K562 (cell line): ENCODE data around the gene CABLES1. TPM values are rescaled to one million over a fixed set of nuclear protein-coding genes. Genes with fewer than 3 reads are reported as not detected.
A peak's percentile ranks its signal among the peaks of the same experiment; 100 is the strongest.

ENCODE experiments used
- ATAC-seq: fragments of 200-7000 bp; cut with Tn5 transposase; 3 replicates; pipeline ENCODE4 v1.9.1; 2020; ENCODE audit warnings: moderate library complexity
- BruUV-seq: library from RNA; stranded (reverse); fragments of 400-500 nt; replicated peaks from 2 replicates; lab custom pipeline; 2021; lab: Mats Ljungman, UMichigan
- CTCF ChIA-PET: fragments of 300-600 bp; formaldehyde crosslinking; extraction: SDS; loops from one replicate; lab custom pipeline; 2021; ENCODE audit warnings: low intra/inter-chr PET ratio; lab: Yijun Ruan, JAX
- POLR2A ChIA-PET: fragments of 300-600, 350-650 bp; sonication (Branson Sonifier 250); formaldehyde crosslinking; extraction: SDS; loops from one replicate; lab custom pipeline; 2021; ENCODE audit warnings: antibody characterized with exemption, inconsistent platforms; lab: Yijun Ruan, JAX
- DNase-seq, 4 experiments: peaks; one replicate each; pipeline versions ENCODE4 v3.0.0 to v3.0.0-alpha.2; 2011 to 2018; ENCODE audit warnings: low spot score in 3 of 4, mixed read lengths in 3 of 4; ENCODE audit errors: extremely low read depth in 1 of 4
- FAIRE-seq: peaks from 2 replicates; lab custom pipeline; 2011; peaks lifted over from hg19 to GRCh38; lab: Jason Lieb, UNC
- H2AFZ ChIP-seq: 2 replicates; pipeline ENCODE4 v1.6.0; 2011; ENCODE audit warnings: low read depth, low read length, control low read depth, inconsistent platforms
- H3K27ac ChIP-seq: fragments of 200-600 bp; 3 replicates; pipeline ENCODE4 v1.8.0; 2011; ENCODE audit warnings: low read depth, mild to moderate bottlenecking, control low read depth, inconsistent platforms, low read length, moderate library complexity, mixed read lengths; ENCODE audit errors: extremely low read depth
- H3K27me3 ChIP-seq, 2 experiments: fragments of 300-600 bp in 1 of 2; 2 replicates in 1 of 2; 3 replicates in 1 of 2; pipeline versions ENCODE4 v1.6.0 to v1.8.0; 2011; ENCODE audit warnings: inconsistent platforms in 2 of 2, low read length in 2 of 2, mild to moderate bottlenecking in 1 of 2, mixed read lengths in 1 of 2, moderate library complexity in 1 of 2; ENCODE audit not compliant: control insufficient read depth in 2 of 2, insufficient read depth in 2 of 2
- H3K36me3 ChIP-seq: fragments of 300-600 bp; 3 replicates; pipeline ENCODE4 v1.8.0; 2011; ENCODE audit warnings: mild to moderate bottlenecking, low read length, inconsistent platforms; ENCODE audit not compliant: control insufficient read depth, insufficient read depth
- H3K4me1 ChIP-seq, 2 experiments: fragments of 200-600 bp in 1 of 2; replicated peaks in 1 of 2; 2 replicates in 1 of 2; 3 replicates in 1 of 2; pipeline versions ENCODE4 v1.5.1 to v1.8.0; 2011; ENCODE audit warnings: inconsistent platforms in 2 of 2, low read length in 2 of 2, mild to moderate bottlenecking in 1 of 2, mixed read lengths in 1 of 2, moderate library complexity in 1 of 2; ENCODE audit not compliant: control insufficient read depth in 2 of 2, insufficient read depth in 2 of 2
- H3K4me2 ChIP-seq: 2 replicates; pipeline ENCODE4 v1.6.1; 2011; ENCODE audit warnings: low read length, control low read depth, inconsistent platforms, mixed read lengths; ENCODE audit not compliant: insufficient read depth
- H3K4me3 ChIP-seq: fragments of 200-600 bp; sonication (generic), shearing (Covaris generic); 2 replicates; pipeline ENCODE4 v1.5.1; 2016; ENCODE audit warnings: control low read depth, inconsistent platforms
- H3K79me2 ChIP-seq: fragments of 200-600 bp; 3 replicates; pipeline ENCODE4 v1.8.0; 2011; ENCODE audit warnings: low read length, inconsistent platforms; ENCODE audit not compliant: control insufficient read depth, insufficient read depth
- H3K9ac ChIP-seq, 2 experiments: 2 replicates each; pipeline versions ENCODE4 v1.6.0 to v1.6.1; 2011; ENCODE audit warnings: low read depth in 2 of 2, low read length in 2 of 2, control low read depth in 1 of 2, inconsistent platforms in 1 of 2, mild to moderate bottlenecking in 1 of 2, mixed read lengths in 1 of 2; ENCODE audit not compliant: insufficient read depth in 1 of 2
- H3K9me1 ChIP-seq: one replicate; pipeline ENCODE4 v1.6.0; 2011; ENCODE audit warnings: inconsistent platforms, mild to moderate bottlenecking, low read length, moderate library complexity; ENCODE audit not compliant: control insufficient read depth, insufficient read depth
- H3K9me3 ChIP-seq: replicated peaks from 2 replicates; pipeline ENCODE4 v1.5.1; 2011; ENCODE audit warnings: low read depth, low read length, inconsistent platforms; ENCODE audit not compliant: control insufficient read depth, insufficient read depth
- H4K20me1 ChIP-seq: replicated peaks from 2 replicates; pipeline ENCODE4 v1.6.1; 2011; ENCODE audit warnings: low read length, inconsistent platforms, mixed read lengths; ENCODE audit not compliant: control insufficient read depth, insufficient read depth
- CREB1 ChIP-seq, 2 experiments: sonication (generic) in 1 of 2; formaldehyde crosslinking in 1 of 2; IDR thresholded peaks; 2 replicates each; pipeline versions ENCODE4 v1.6.1 to v1.8.0; 2012 to 2022; ENCODE audit warnings: inconsistent platforms in 1 of 2, mild to moderate bottlenecking in 1 of 2, missing genetic modification reagents in 1 of 2, moderate library complexity in 1 of 2
- DMBX1 ChIP-seq: fragments of 250-450 bp; sonication (Bioruptor Pico); IDR thresholded peaks from 2 replicates; pipeline ENCODE4 v1.8.0; 2022; ENCODE audit warnings: inconsistent platforms, mild to moderate bottlenecking, moderate library complexity, borderline replicate concordance
- ELK1 ChIP-seq: sonication (generic); formaldehyde crosslinking; IDR thresholded peaks from 2 replicates; pipeline ENCODE4 v1.8.1; 2022; ENCODE audit warnings: missing genetic modification reagents
- EP300 ChIP-seq: IDR thresholded peaks from 2 replicates; pipeline ENCODE4 v1.6.1; 2012; ENCODE audit warnings: low read length, improper control_type of control experiment
- RBFOX2 ChIP-seq: fragments of 200-400 bp; formaldehyde crosslinking; IDR thresholded peaks from 2 replicates; pipeline ENCODE4 v1.6.1; 2017; ENCODE audit warnings: low read depth, mild to moderate bottlenecking, low read length, moderate library complexity
- SREBF1 ChIP-seq: fragments of 150-350 bp; IDR thresholded peaks from 2 replicates; pipeline ENCODE4 v1.6.1; 2014; ENCODE audit warnings: antibody characterized with exemption, low read depth, low read length, borderline replicate concordance
- TBL1XR1 ChIP-seq, 2 experiments: IDR thresholded peaks; 2 replicates each; pipeline ENCODE4 v1.6.1; 2012; ENCODE audit warnings: improper control_type of control experiment in 2 of 2, low read length in 2 of 2, mild to moderate bottlenecking in 1 of 2
- TCF15 ChIP-seq: fragments of 250-450 bp; sonication (Bioruptor Pico); IDR thresholded peaks from 2 replicates; pipeline ENCODE4 v1.8.0; 2022; ENCODE audit warnings: moderate library complexity, mild to moderate bottlenecking, inconsistent platforms
- THRA ChIP-seq: fragments of 450-650 bp; IDR thresholded peaks from 2 replicates; pipeline ENCODE4 v1.6.1; 2017; ENCODE audit warnings: mild to moderate bottlenecking, moderate library complexity
- TOE1 ChIP-seq, 2 experiments: fragments of 450-650 bp in 1 of 2; sonication (generic) in 1 of 2; formaldehyde crosslinking in 1 of 2; IDR thresholded peaks; 2 replicates each; pipeline versions ENCODE4 v1.7.1 to v1.8.0; 2016 to 2022; ENCODE audit warnings: borderline replicate concordance in 2 of 2, mild to moderate bottlenecking in 2 of 2, antibody characterized with exemption in 1 of 2, inconsistent platforms in 1 of 2, low read depth in 1 of 2, missing genetic modification reagents in 1 of 2, moderate library complexity in 1 of 2
- YBX1 ChIP-seq: fragments of 450-650 bp; IDR thresholded peaks from 2 replicates; pipeline ENCODE4 v1.7.1; 2016; ENCODE audit warnings: mild to moderate bottlenecking
- ZBTB12 ChIP-seq: fragments of 250-450 bp; sonication (Bioruptor Pico); IDR thresholded peaks from 2 replicates; pipeline ENCODE4 v1.4.0; 2020
- ZBTB7A ChIP-seq: IDR thresholded peaks from 2 replicates; pipeline ENCODE4 v1.6.1; 2011; ENCODE audit warnings: low read depth, mild to moderate bottlenecking, low read length, moderate library complexity, borderline replicate concordance; ENCODE audit not compliant: control insufficient read depth
- ZFP1 ChIP-seq: fragments of 450-650 bp; formaldehyde crosslinking; IDR thresholded peaks from 2 replicates; pipeline ENCODE4 v1.4.0; 2020; ENCODE audit warnings: mild to moderate bottlenecking, mixed read lengths
- ZNF239 ChIP-seq: fragments of 250-450 bp; sonication (Bioruptor Pico); IDR thresholded peaks from 2 replicates; pipeline ENCODE4 v1.4.0; 2020; ENCODE audit warnings: mild to moderate bottlenecking
- ZNF347 ChIP-seq: fragments of 450-650 bp; formaldehyde crosslinking; IDR thresholded peaks from 2 replicates; pipeline ENCODE4 v1.4.0; 2020; ENCODE audit warnings: low read depth, mild to moderate bottlenecking, moderate library complexity
- ZNF431 ChIP-seq: sonication (generic); formaldehyde crosslinking; IDR thresholded peaks from 2 replicates; pipeline ENCODE4 v1.8.0; 2022; ENCODE audit warnings: mild to moderate bottlenecking, missing genetic modification reagents
- ZNF695 ChIP-seq: fragments of 450-650 bp; formaldehyde crosslinking; IDR thresholded peaks from 2 replicates; pipeline ENCODE4 v1.4.0; 2020; ENCODE audit warnings: mild to moderate bottlenecking, moderate library complexity
- WGBS: fragments of 100-300 bp; shearing (Covaris generic); methylation state at CpG from one replicate; pipeline ENCODE4 v1.1.6; 2016; ENCODE audit warnings: low coverage, mixed read lengths; ENCODE audit not compliant: insufficient coverage; ENCODE audit errors: missing lambda C conversion rate; 5-methylcytosine and 5-hydroxymethylcytosine counted together
- in situ Hi-C: fragments of 300-500 bp; cut with MboI; formaldehyde crosslinking; loops from 4 replicates; pipeline ENCODE4 v1.15.0; 2018; ENCODE audit warnings: inconsistent platforms, mixed read lengths
- intact Hi-C: fragments of 100-400 bp; cut with micrococcal nuclease; formaldehyde crosslinking; loops from 2 replicates; pipeline ENCODE4 v1.14.2; 2022
- polyA plus RNA-seq, 8 experiments: library from polyadenylated mRNA; depleted of rRNA in 4 of 8; stranded (reverse) in 5 of 8; unstranded in 3 of 8; fragments of >200 nt; fragmentation: Nextera tagmentation in 2 of 8; fragmentation: Illumina TruSeq in 1 of 8; extraction: Ambion mirVana in 2 of 8; extraction: Trizol in 1 of 8; gene quantifications; 2 replicates each; pipeline versions ENCODE4 v1.2.1 to v1.2.3, GENCODE V29; 2011 to 2014; ENCODE audit warnings: inconsistent platforms in 1 of 8, missing spikeins in 1 of 8
- total RNA-seq, 7 experiments: library from RNA; depleted of rRNA in 6 of 7; stranded (reverse); fragments of >200 nt in 6 of 7; fragmentation: Illumina TruSeq in 2 of 7; extraction: Trizol in 2 of 7; gene quantifications; 2 replicates each; pipeline versions ENCODE4 v1.2.1 to v1.2.3, GENCODE V29; 2011 to 2021; ENCODE audit warnings: low replicate concordance in 1 of 7

Gene CABLES1
- total and polyA plus RNA-seq, 9 of the 15 experiments (the other 6 are each of a cell fraction or from before 2014, with no cell fraction given), result 0.04 to 0.10 (median 0.06) TPM; not detected in 3

- Histone ChIP-seq H3K36me3 (no peaks in the 10 kb centered on the region), H3K9ac (no peak overlapping the region; a peak in 1 of 4 replicates), H3K27me3 (no peaks in the 10 kb centered on the region; a peak in 1 of 5 replicates), H2AFZ (peak overlapping the region; percentile 14; the same call in 1 of the 2 replicates), H3K4me3 (no peak overlapping the region), H3K4me1 (peaks cover 3 to 8% of the 10 kb centered on the region in 2 experiments), H4K20me1 (no peaks in the 10 kb centered on the region), H3K9me1 (no peaks in the 10 kb centered on the region), H3K4me2 (no peak overlapping the region), H3K27ac (no peak overlapping the region), H3K79me2 (no peaks in the 10 kb centered on the region), H3K9me3 (peaks cover 6% of the 10 kb centered on the region)
- ChIA-PET POLR2A (interaction anchor here (1.0 kb wide), 1 partner anchor 38 kb away, joined by 3 read pairs; no protein-coding TSS in a partner anchor), CTCF (no interaction called here)
- BruUV-seq, result no TSS peak
- ATAC-seq, result peak; percentile 60
- in situ Hi-C loops, result no loop called here
- peak in 1 of 4 experiments; percentile 24 for DNase-seq
- FAIRE-seq, result no peak
- WGBS, result 21% methylated on average over 7 of the region's 7 CpGs
- intact Hi-C loops, result no loop called here
- TF ChIP-seq YBX1 (no peak), ELK1 (CRISPR knock-in tag) (no peak), RBFOX2 (no peak), ZBTB7A (no peak), EP300 (peak; percentile 20; the same call in 1 of the 2 replicates), CREB1 (IDR thresholded peaks at IDR 0.05) (no peak), CREB1 (CRISPR knock-in tag; IDR thresholded peaks at IDR 0.05) (no peak), ZNF695 (CRISPR knock-in tag) (no peak), DMBX1 (CRISPR knock-in tag) (no peak), TCF15 (CRISPR knock-in tag) (no peak), THRA (no peak), TOE1 (IDR thresholded peaks at IDR 0.05; ENCODE audit: borderline replicate concordance) (no peak), TOE1 (CRISPR knock-in tag; IDR thresholded peaks at IDR 0.05; ENCODE audit: borderline replicate concordance, low read depth) (no peak), ZNF431 (CRISPR knock-in tag) (no peak), TBL1XR1 (IDR thresholded peaks at IDR 0.05; ENCODE audit: low read length in 2 of 2) (no peak), SREBF1 (no peak), ZFP1 (CRISPR knock-in tag) (no peak), ZBTB12 (CRISPR knock-in tag) (no peak), ZNF239 (CRISPR knock-in tag) (peak; percentile 86), ZNF347 (CRISPR knock-in tag) (no peak)
Measured at GRCh38 chr18:23265682-23266399, 130.6 kb downstream of the CABLES1 start.
